GM12878 (cell line): ENCODE data around the gene PRKAG3. TPM values are rescaled to one million over a fixed set of nuclear protein-coding genes. Genes with fewer than 3 reads are reported as not detected.
A peak's percentile ranks its signal among the peaks of the same experiment; 100 is the strongest.

Experiments
- BHLHE40 ChIP-seq, 2 experiments: fragments of 450-650 bp in 1 of 2; IDR thresholded peaks; 2 replicates each; pipeline ENCODE4 v1.6.1; 2011 to 2017; ENCODE audit warnings: low read depth in 2 of 2, borderline replicate concordance in 1 of 2, improper control_type of control experiment in 1 of 2, low read length in 1 of 2, mild to moderate bottlenecking in 1 of 2
- GABPA ChIP-seq: IDR thresholded peaks from 2 replicates; pipeline ENCODE4 v1.6.1; 2014; ENCODE audit warnings: antibody characterized with exemption, low read depth, mild to moderate bottlenecking, inconsistent platforms
- IRF4 ChIP-seq: IDR thresholded peaks from 2 replicates; pipeline ENCODE4 v1.6.1; 2011; ENCODE audit warnings: low read depth, low read length
- JUNB ChIP-seq: IDR thresholded peaks from 2 replicates; pipeline ENCODE4 v1.6.1; 2016; ENCODE audit warnings: antibody characterized with exemption, mild to moderate bottlenecking
- MTA2 ChIP-seq: fragments of 450-650 bp; IDR thresholded peaks from 2 replicates; pipeline ENCODE4 v1.6.1; 2016; ENCODE audit warnings: low read depth, mild to moderate bottlenecking, moderate library complexity
- NFXL1 ChIP-seq: fragments of 450-650 bp; IDR thresholded peaks from 2 replicates; pipeline ENCODE4 v1.6.1; 2017; ENCODE audit warnings: antibody characterized with exemption, mild to moderate bottlenecking, borderline replicate concordance
- PAX8 ChIP-seq: fragments of 450-650 bp; IDR thresholded peaks from 2 replicates; pipeline ENCODE4 v1.6.1; 2017; ENCODE audit warnings: mild to moderate bottlenecking, moderate library complexity
- RAD21 ChIP-seq: IDR thresholded peaks from 2 replicates; pipeline ENCODE4 v1.6.1; 2011; ENCODE audit warnings: mild to moderate bottlenecking, low read depth, low read length, moderate library complexity; ENCODE audit not compliant: insufficient read depth
- RAD51 ChIP-seq: fragments of 450-650 bp; IDR thresholded peaks from 2 replicates; pipeline ENCODE4 v1.6.1; 2016; ENCODE audit warnings: moderate library complexity, mild to moderate bottlenecking, inconsistent platforms
- TCF12 ChIP-seq: IDR thresholded peaks from 2 replicates; pipeline ENCODE4 v1.6.1; 2011; ENCODE audit warnings: low read depth, mild to moderate bottlenecking, low read length
- WRNIP1 ChIP-seq: IDR thresholded peaks from 2 replicates; pipeline ENCODE4 v1.6.1; 2011; ENCODE audit warnings: low read depth, low read length, improper control_type of control experiment, borderline replicate concordance
- YY1 ChIP-seq: IDR thresholded peaks from 2 replicates; pipeline ENCODE4 v1.6.1; 2011; ENCODE audit warnings: low read depth, mild to moderate bottlenecking, low read length
- ZNF274 ChIP-seq: IDR thresholded peaks from one replicate; pipeline ENCODE4 v1.8.0; 2011; ENCODE audit not compliant: insufficient read length, insufficient read depth
- polyA plus RNA-seq, 11 experiments: library from polyadenylated mRNA; depleted of rRNA in 4 of 11; unstranded in 6 of 11; stranded (reverse) in 5 of 11; fragments of >200 nt; fragmentation: Nextera tagmentation in 4 of 11; fragmentation: Illumina TruSeq in 1 of 11; extraction: Ambion mirVana in 4 of 11; extraction: Trizol in 1 of 11; gene quantifications; 1 replicate in 1 of 11; 2 replicates in 10 of 11; pipeline versions ENCODE4 v1.2.1 to v1.2.3, GENCODE V29; 2011 to 2016; ENCODE audit warnings: inconsistent platforms in 2 of 11, missing spikeins in 2 of 11, low read depth in 1 of 11
- total RNA-seq, 4 experiments: library from RNA; depleted of rRNA in 3 of 4; stranded (reverse); fragments of >200 nt in 3 of 4; fragmentation: Illumina TruSeq in 1 of 4; extraction: Trizol in 1 of 4; gene quantifications; 2 replicates each; pipeline versions ENCODE4 v1.2.1 to v1.2.3, GENCODE V29; 2013 to 2021
- TF ChIP-seq, protein P1 (sequence below): IDR thresholded peaks from 2 replicates; pipeline ENCODE4 v1.6.1; 2012; ENCODE audit warnings: low read depth, low read length, improper control_type of control experiment
- TF ChIP-seq, protein P2 (sequence below): fragments of 450-650 bp; IDR thresholded peaks from 2 replicates; pipeline ENCODE4 v1.6.1; 2016; ENCODE audit warnings: mild to moderate bottlenecking
- TF ChIP-seq, protein P3 (sequence below): IDR thresholded peaks from 2 replicates; pipeline ENCODE4 v1.6.1; 2012; ENCODE audit warnings: low read depth, low read length, improper control_type of control experiment
- TF ChIP-seq, protein P4 (sequence below): fragments of 450-650 bp; conservative IDR thresholded peaks from 2 replicates; pipeline ENCODE4 v1.6.1; 2017; ENCODE audit warnings: mild to moderate bottlenecking, moderate library complexity
- TF ChIP-seq, protein P5 (sequence below): fragments of 450-650 bp; IDR thresholded peaks from 2 replicates; pipeline ENCODE4 v1.6.1; 2016; ENCODE audit warnings: mild to moderate bottlenecking
- TF ChIP-seq, protein P6 (sequence below): fragments of 450-650 bp; IDR thresholded peaks from 2 replicates; pipeline ENCODE4 v1.6.1; 2017; ENCODE audit warnings: mild to moderate bottlenecking, low read depth, inconsistent platforms; ENCODE audit not compliant: poor library complexity, severe bottlenecking

Gene PRKAG3
- total and polyA plus RNA-seq, 10 of the 15 experiments (the other 5 are each of a cell fraction or from before 2014, with no cell fraction given) = 0.04 to 0.12 (median 0.06) TPM; not detected in 7

DNA sequence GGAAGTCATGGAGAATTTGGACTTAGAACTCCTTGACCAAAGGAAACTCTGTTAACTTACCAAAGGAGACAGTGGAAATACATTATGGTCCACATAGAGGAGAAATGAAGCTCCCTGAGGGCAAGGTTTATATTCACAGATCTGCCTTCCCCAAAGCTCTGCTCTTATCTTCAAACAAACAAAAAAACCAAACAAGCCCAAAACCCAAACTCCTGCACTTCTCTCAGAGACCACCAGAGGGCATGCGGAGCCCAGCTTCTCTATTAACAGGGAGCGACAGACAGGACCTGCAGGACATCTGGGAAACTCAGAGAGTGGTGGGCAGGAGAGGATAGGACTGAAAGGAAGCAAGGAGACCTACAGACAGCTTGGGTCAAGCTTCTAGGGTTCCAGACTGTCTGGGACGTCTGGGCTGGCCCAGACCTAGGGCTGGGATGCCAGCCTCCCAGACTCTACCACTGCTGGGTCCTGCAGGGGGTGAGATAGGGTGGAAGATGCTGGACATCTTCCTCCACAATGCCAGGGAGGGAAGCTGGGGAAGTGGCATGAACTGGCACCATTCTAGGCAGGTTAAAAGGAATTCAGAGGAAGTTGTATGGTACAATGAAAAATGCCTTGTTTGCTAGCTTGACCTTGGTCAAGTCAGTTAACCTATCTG lies 45.1 kb upstream of the PRKAG3 start (continued):
- TF ChIP-seq, protein P1, sequence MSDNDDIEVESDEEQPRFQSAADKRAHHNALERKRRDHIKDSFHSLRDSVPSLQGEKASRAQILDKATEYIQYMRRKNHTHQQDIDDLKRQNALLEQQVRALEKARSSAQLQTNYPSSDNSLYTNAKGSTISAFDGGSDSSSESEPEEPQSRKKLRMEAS = no peak
- TF ChIP-seq, protein P2, sequence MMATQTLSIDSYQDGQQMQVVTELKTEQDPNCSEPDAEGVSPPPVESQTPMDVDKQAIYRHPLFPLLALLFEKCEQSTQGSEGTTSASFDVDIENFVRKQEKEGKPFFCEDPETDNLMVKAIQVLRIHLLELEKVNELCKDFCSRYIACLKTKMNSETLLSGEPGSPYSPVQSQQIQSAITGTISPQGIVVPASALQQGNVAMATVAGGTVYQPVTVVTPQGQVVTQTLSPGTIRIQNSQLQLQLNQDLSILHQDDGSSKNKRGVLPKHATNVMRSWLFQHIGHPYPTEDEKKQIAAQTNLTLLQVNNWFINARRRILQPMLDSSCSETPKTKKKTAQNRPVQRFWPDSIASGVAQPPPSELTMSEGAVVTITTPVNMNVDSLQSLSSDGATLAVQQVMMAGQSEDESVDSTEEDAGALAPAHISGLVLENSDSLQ = no peak
- TF ChIP-seq IRF4 (no peak; the same call in 1 of the 2 replicates), RAD51 (no peak), MTA2 (no peak), NFXL1 (no peak), RAD21 (peak; percentile 100), GABPA (no peak), JUNB (no peak), PAX8 (no peak), YY1 (peak; percentile 76), ZNF274 (no peak), WRNIP1 (no peak), BHLHE40 (IDR thresholded peaks at IDR 0.05; ENCODE audit: borderline replicate concordance in 1 of 2, low read depth in 2 of 2, low read length in 1 of 2) (0 out of 4 replicates have a peak, but pooled peaks of 1 of the 2 experiments have one; percentile 33), TCF12 (no peak)
- TF ChIP-seq, protein P3, sequence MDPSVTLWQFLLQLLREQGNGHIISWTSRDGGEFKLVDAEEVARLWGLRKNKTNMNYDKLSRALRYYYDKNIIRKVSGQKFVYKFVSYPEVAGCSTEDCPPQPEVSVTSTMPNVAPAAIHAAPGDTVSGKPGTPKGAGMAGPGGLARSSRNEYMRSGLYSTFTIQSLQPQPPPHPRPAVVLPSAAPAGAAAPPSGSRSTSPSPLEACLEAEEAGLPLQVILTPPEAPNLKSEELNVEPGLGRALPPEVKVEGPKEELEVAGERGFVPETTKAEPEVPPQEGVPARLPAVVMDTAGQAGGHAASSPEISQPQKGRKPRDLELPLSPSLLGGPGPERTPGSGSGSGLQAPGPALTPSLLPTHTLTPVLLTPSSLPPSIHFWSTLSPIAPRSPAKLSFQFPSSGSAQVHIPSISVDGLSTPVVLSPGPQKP = no peak
- TF ChIP-seq, protein P4, sequence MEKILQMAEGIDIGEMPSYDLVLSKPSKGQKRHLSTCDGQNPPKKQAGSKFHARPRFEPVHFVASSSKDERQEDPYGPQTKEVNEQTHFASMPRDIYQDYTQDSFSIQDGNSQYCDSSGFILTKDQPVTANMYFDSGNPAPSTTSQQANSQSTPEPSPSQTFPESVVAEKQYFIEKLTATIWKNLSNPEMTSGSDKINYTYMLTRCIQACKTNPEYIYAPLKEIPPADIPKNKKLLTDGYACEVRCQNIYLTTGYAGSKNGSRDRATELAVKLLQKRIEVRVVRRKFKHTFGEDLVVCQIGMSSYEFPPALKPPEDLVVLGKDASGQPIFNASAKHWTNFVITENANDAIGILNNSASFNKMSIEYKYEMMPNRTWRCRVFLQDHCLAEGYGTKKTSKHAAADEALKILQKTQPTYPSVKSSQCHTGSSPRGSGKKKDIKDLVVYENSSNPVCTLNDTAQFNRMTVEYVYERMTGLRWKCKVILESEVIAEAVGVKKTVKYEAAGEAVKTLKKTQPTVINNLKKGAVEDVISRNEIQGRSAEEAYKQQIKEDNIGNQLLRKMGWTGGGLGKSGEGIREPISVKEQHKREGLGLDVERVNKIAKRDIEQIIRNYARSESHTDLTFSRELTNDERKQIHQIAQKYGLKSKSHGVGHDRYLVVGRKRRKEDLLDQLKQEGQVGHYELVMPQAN = no peak
- TF ChIP-seq, protein P5, sequence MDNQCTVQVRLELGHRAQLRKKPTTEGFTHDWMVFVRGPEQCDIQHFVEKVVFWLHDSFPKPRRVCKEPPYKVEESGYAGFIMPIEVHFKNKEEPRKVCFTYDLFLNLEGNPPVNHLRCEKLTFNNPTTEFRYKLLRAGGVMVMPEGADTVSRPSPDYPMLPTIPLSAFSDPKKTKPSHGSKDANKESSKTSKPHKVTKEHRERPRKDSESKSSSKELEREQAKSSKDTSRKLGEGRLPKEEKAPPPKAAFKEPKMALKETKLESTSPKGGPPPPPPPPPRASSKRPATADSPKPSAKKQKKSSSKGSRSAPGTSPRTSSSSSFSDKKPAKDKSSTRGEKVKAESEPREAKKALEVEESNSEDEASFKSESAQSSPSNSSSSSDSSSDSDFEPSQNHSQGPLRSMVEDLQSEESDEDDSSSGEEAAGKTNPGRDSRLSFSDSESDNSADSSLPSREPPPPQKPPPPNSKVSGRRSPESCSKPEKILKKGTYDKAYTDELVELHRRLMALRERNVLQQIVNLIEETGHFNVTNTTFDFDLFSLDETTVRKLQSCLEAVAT = 0 out of 2 replicates have a peak, but pooled peaks have one; percentile 47
- TF ChIP-seq, protein P6, sequence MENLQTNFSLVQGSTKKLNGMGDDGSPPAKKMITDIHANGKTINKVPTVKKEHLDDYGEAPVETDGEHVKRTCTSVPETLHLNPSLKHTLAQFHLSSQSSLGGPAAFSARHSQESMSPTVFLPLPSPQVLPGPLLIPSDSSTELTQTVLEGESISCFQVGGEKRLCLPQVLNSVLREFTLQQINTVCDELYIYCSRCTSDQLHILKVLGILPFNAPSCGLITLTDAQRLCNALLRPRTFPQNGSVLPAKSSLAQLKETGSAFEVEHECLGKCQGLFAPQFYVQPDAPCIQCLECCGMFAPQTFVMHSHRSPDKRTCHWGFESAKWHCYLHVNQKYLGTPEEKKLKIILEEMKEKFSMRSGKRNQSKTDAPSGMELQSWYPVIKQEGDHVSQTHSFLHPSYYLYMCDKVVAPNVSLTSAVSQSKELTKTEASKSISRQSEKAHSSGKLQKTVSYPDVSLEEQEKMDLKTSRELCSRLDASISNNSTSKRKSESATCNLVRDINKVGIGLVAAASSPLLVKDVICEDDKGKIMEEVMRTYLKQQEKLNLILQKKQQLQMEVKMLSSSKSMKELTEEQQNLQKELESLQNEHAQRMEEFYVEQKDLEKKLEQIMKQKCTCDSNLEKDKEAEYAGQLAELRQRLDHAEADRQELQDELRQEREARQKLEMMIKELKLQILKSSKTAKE = peak; percentile 38
